Smooth muscle cell (in vitro differentiated cells): ENCODE data around the gene GADD45G. TPM values are rescaled to one million over a fixed set of nuclear protein-coding genes. Genes with fewer than 3 reads are reported as not detected.

Source experiments
- DNase-seq: peaks from one replicate; lab custom pipeline; 2025; ENCODE audit not compliant: unreplicated experiment; lab: John Stamatoyannopoulos, UW
- H2AFZ ChIP-seq: fragments of 200-600 bp; sonication (generic); 2 replicates; pipeline ENCODE4 v1.6.0; 2016; ENCODE audit warnings: antibody characterized with exemption, low read depth, mild to moderate bottlenecking
- H3F3A ChIP-seq: fragments of 200-600 bp; sonication (generic); 2 replicates; pipeline ENCODE4 v1.6.0; 2017; ENCODE audit warnings: antibody characterized with exemption, low read depth
- H3K27ac ChIP-seq: fragments of 200-600 bp; sonication (generic); 2 replicates; pipeline ENCODE4 v1.5.1; 2016; ENCODE audit warnings: low read depth, mild to moderate bottlenecking
- H3K27me3 ChIP-seq: fragments of 200-600 bp; sonication (generic); 2 replicates; pipeline ENCODE4 v1.6.1; 2016; ENCODE audit warnings: low read depth, mild to moderate bottlenecking
- H3K36me3 ChIP-seq: fragments of 200-600 bp; sonication (generic); 2 replicates; pipeline ENCODE4 v1.5.1; 2016; ENCODE audit warnings: low read depth
- H3K4me1 ChIP-seq: fragments of 200-600 bp; sonication (generic); 2 replicates; pipeline ENCODE4 v1.5.1; 2016; ENCODE audit warnings: low read depth
- H3K4me2 ChIP-seq: fragments of 200-600 bp; sonication (generic); 2 replicates; pipeline ENCODE4 v1.6.0; 2016; ENCODE audit warnings: mild to moderate bottlenecking
- H3K4me3 ChIP-seq: fragments of 200-600 bp; sonication (generic); 2 replicates; pipeline ENCODE4 v1.5.1; 2016; ENCODE audit warnings: mild to moderate bottlenecking
- H3K79me2 ChIP-seq: fragments of 200-600 bp; sonication (generic); 2 replicates; pipeline ENCODE4 v1.6.0; 2016; ENCODE audit warnings: low read depth, mild to moderate bottlenecking
- H3K9ac ChIP-seq: fragments of 200-600 bp; sonication (generic); 2 replicates; pipeline ENCODE4 v1.6.0; 2016; ENCODE audit warnings: low read depth
- H3K9me3 ChIP-seq: fragments of 200-600 bp; sonication (generic); replicated peaks from 2 replicates; pipeline ENCODE4 v1.5.1; 2016; ENCODE audit warnings: low read depth
- H4K20me1 ChIP-seq: fragments of 200-600 bp; sonication (generic); 2 replicates; pipeline ENCODE4 v1.6.0; 2016; ENCODE audit warnings: low read depth
- WGBS: methylation state at CpG from one replicate; pipeline ENCODE4 v1.1.7; 2016; ENCODE audit warnings: low lambda C conversion rate; 5-methylcytosine and 5-hydroxymethylcytosine counted together
- polyA plus RNA-seq: library from polyadenylated mRNA; unstranded; fragments of >200 nt; fragmentation: Nextera tagmentation; extraction: Ambion mirVana; gene quantifications from 2 replicates; pipeline ENCODE4 v1.2.1, GENCODE V29; 2016
- total RNA-seq: library from RNA; depleted of rRNA; stranded (reverse); fragments of >200 nt; gene quantifications from 2 replicates; pipeline ENCODE4 v1.2.3, GENCODE V29; 2014
- TF ChIP-seq, protein P1 (sequence below): fragments of 200-600 bp; sonication (generic); IDR thresholded peaks from 2 replicates; pipeline ENCODE4 v1.5.1; 2017; ENCODE audit warnings: borderline replicate concordance, mild to moderate bottlenecking, antibody characterized with exemption; ENCODE audit not compliant: insufficient read depth, poor library complexity, severe bottlenecking

GADD45G gene
- total and polyA plus RNA-seq, 2 experiments from 2014 or later, result 6.9 to 10.7 TPM

- TF ChIP-seq, protein P1, sequence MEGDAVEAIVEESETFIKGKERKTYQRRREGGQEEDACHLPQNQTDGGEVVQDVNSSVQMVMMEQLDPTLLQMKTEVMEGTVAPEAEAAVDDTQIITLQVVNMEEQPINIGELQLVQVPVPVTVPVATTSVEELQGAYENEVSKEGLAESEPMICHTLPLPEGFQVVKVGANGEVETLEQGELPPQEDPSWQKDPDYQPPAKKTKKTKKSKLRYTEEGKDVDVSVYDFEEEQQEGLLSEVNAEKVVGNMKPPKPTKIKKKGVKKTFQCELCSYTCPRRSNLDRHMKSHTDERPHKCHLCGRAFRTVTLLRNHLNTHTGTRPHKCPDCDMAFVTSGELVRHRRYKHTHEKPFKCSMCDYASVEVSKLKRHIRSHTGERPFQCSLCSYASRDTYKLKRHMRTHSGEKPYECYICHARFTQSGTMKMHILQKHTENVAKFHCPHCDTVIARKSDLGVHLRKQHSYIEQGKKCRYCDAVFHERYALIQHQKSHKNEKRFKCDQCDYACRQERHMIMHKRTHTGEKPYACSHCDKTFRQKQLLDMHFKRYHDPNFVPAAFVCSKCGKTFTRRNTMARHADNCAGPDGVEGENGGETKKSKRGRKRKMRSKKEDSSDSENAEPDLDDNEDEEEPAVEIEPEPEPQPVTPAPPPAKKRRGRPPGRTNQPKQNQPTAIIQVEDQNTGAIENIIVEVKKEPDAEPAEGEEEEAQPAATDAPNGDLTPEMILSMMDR, result no peak
- Histone ChIP-seq H3K4me3 (no peak overlapping the region), H3K9ac (no peak overlapping the region), H3F3A (peaks cover 18% of the 10 kb centered on the region), H3K36me3 (no peaks in the 10 kb centered on the region), H3K27me3 (no peaks in the 10 kb centered on the region), H3K4me1 (no peaks in the 10 kb centered on the region), H4K20me1 (no peaks in the 10 kb centered on the region), H3K4me2 (peak overlapping the region; percentile 4), H3K27ac (no peak overlapping the region), H2AFZ (no peak overlapping the region), H3K9me3 (no peaks in the 10 kb centered on the region), H3K79me2 (no peaks in the 10 kb centered on the region)
- 24% methylated on average over 7 of the region's 7 CpGs for WGBS
- DNase-seq, result no peak
Observed at GRCh38 chr9:89632192-89632733, 27.5 kb downstream of the GADD45G start.

- Histone ChIP-seq H3K9me3 (no peaks in the 10 kb centered on the region), H3K27me3 (no peaks in the 10 kb centered on the region), H3K36me3 (no peaks in the 10 kb centered on the region), H3K4me3 (no peak overlapping the region), H3F3A (peaks cover 18% of the 10 kb centered on the region), H2AFZ (no peak overlapping the region), H3K79me2 (no peaks in the 10 kb centered on the region), H3K4me1 (no peaks in the 10 kb centered on the region), H3K27ac (no peak overlapping the region), H3K9ac (no peak overlapping the region), H3K4me2 (peak overlapping the region; percentile 4), H4K20me1 (no peaks in the 10 kb centered on the region)
- DNase-seq, result no peak
- 83% methylated on average over 7 of the region's 7 CpGs for WGBS
- TF ChIP-seq, protein P1, result no peak
Observed at GRCh38 chr9:89632736-89633135, 27.9 kb downstream of the GADD45G start.

DNA sequence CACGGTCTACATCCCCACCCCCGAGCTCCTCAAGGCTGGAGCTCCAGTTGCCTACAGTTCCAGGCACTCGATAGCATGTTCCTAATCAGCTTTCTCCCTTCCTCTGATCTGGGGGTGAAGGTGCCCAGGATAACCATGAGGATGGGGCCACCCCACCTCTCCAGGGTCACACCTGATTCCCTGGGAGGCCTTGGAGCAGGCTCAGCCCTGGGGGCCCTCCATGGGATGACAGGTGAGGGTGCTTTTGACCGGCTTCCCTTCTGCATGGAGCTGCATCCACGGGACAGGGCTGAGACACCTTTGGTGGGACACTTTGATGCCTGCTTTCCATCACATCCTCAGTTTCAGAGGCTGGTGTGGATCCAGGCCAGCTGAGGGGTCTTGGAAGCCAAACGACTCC lies 28.6 kb downstream of the GADD45G start:
- no peak overlapping the region for H3K4me3 ChIP-seq
- 95% methylated on average over 6 of the region's 6 CpGs for WGBS
- no peak overlapping the region for H3K9ac ChIP-seq
- H3K27ac ChIP-seq, result no peak overlapping the region
- H3F3A ChIP-seq, result peaks cover 18% of the 10 kb centered on the region
- no peaks in the 10 kb centered on the region for H4K20me1 ChIP-seq
- no peak overlapping the region for H2AFZ ChIP-seq
- no peak for DNase-seq
- no peaks in the 10 kb centered on the region for H3K27me3 ChIP-seq
- TF ChIP-seq, protein P1, result no peak
- no peak overlapping the region for H3K4me2 ChIP-seq
- no peaks in the 10 kb centered on the region for H3K36me3 ChIP-seq
- H3K4me1 ChIP-seq, result no peaks in the 10 kb centered on the region
- H3K9me3 ChIP-seq, result no peaks in the 10 kb centered on the region
- no peaks in the 10 kb centered on the region for H3K79me2 ChIP-seq

DNA sequence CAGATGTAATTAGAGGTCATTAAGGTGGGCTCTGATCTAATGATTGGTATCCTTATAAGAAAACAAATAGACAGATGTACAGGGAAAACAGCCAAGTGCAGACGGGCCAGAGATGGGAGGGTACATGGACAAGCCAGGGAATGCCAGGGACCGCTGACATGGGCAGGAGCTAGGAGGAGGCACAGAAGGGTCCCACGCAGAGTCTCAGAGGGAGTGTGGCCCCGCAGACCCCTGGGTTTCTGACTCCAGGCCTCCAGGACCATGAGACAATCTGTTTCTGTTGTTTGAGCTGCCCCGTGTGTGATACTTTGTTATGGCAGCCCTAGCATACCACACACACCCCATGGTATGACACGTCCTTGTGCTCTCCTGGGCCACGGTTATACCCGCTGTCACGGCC lies 29.1 kb downstream of the GADD45G start:
- DNase-seq, result no peak

More for the DNA sequence above, 29.1 kb downstream of the GADD45G start:
- Histone ChIP-seq H3K4me2 (no peak overlapping the region), H3K79me2 (no peaks in the 10 kb centered on the region), H3K27me3 (no peaks in the 10 kb centered on the region), H3F3A (peaks cover 18% of the 10 kb centered on the region), H3K4me1 (no peaks in the 10 kb centered on the region), H3K27ac (no peak overlapping the region), H3K9me3 (no peaks in the 10 kb centered on the region), H2AFZ (no peak overlapping the region), H3K36me3 (no peaks in the 10 kb centered on the region), H3K4me3 (no peak overlapping the region), H4K20me1 (no peaks in the 10 kb centered on the region), H3K9ac (no peak overlapping the region)
- TF ChIP-seq, protein P1, result no peak
- WGBS, result 91% methylated on average over 9 of the region's 9 CpGs
